Tibial nerve (tissue), 4 donors: ENCODE data around the gene AP4B1.

Experiments used
- EP300 ChIP-seq, 2 donors: sonication (generic); formaldehyde crosslinking; IDR thresholded peaks; one replicate each; pipeline ENCODE4 v1.6.1; 2017; ENCODE audit warnings: antibody characterized with exemption in 2 of 2, mild to moderate bottlenecking in 1 of 2
- POLR2A ChIP-seq, 2 donors: fragments of 450-650 bp; IDR thresholded peaks; one replicate each; pipeline ENCODE4 v1.6.1; 2017; ENCODE audit warnings: antibody characterized with exemption in 2 of 2, mild to moderate bottlenecking in 2 of 2, moderate library complexity in 2 of 2
- TF ChIP-seq, protein P1 (sequence below), 5 experiments: fragments of 200-600 bp in 3 of 5; fragments of 450-650 bp in 2 of 5; sonication (generic) in 3 of 5; IDR thresholded peaks; one replicate each; pipeline ENCODE4 v1.5.1; 2016 to 2019; ENCODE audit warnings: antibody characterized with exemption in 5 of 5, mild to moderate bottlenecking in 3 of 5, moderate library complexity in 2 of 5

DNA sequence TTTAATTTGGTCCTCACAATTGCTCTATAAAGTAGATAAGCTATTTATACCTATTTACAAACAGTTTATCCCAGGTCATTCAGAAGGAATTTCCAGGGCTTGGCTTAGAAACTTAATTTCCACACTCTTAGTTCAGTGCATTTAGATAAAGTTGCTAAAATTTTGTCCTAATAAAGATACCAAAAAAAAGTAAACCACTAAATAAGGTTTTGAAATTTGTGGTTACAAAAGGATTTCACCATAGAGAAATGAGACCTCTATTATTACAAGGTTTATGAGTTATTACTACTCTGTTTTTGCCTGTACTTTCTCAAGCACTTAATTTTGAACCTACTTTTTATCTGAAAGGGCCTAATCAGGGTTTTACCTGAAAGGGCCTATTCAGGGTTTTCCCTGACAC is 55.5 kb downstream of the AP4B1 start:
- TF ChIP-seq, protein P1, sequence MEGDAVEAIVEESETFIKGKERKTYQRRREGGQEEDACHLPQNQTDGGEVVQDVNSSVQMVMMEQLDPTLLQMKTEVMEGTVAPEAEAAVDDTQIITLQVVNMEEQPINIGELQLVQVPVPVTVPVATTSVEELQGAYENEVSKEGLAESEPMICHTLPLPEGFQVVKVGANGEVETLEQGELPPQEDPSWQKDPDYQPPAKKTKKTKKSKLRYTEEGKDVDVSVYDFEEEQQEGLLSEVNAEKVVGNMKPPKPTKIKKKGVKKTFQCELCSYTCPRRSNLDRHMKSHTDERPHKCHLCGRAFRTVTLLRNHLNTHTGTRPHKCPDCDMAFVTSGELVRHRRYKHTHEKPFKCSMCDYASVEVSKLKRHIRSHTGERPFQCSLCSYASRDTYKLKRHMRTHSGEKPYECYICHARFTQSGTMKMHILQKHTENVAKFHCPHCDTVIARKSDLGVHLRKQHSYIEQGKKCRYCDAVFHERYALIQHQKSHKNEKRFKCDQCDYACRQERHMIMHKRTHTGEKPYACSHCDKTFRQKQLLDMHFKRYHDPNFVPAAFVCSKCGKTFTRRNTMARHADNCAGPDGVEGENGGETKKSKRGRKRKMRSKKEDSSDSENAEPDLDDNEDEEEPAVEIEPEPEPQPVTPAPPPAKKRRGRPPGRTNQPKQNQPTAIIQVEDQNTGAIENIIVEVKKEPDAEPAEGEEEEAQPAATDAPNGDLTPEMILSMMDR (IDR thresholded peaks at IDR 0.05), result no peak
- TF ChIP-seq EP300 (IDR thresholded peaks at IDR 0.05) (no peak), POLR2A (IDR thresholded peaks at IDR 0.05) (no peak)
